ENCODE data around the gene PRCC. TPM values are rescaled to one million over a fixed set of nuclear protein-coding genes. Genes with fewer than 3 reads are reported as not detected.

Gene PRCC
- total RNA-seq, 1 experiment from 2014 or later: 125 TPM

GRCh38 chr1:156742017-156742416, 25.3 kb upstream of the PRCC start:
- POLR2A ChIA-PET (ENCODE audit: low non-redundant PET): no interaction called here
- H3K4me1 ChIP-seq (ENCODE audit: insufficient read depth, low read length, poor library complexity, severe bottlenecking): peaks cover 24% of the 10 kb centered on the region
- CTCF ChIA-PET: no interaction called here
- BruUV-seq (replicated peaks): no TSS peak
- H3K4me3 ChIP-seq (ENCODE audit: low read depth, low read length, poor library complexity, severe bottlenecking): no peak overlapping the region
- TF ChIP-seq CTCF (conservative IDR thresholded peaks at IDR 0.05; ENCODE audit: low read depth, low read length) (no peak), EZH2 (IDR thresholded peaks at IDR 0.05; ENCODE audit: borderline replicate concordance, low read depth, low read length, poor library complexity, severe bottlenecking) (no peak)
- no peaks in the 10 kb centered on the region for H3K9me3 ChIP-seq (ENCODE audit: low read depth, low read length, poor library complexity, severe bottlenecking)
- no peaks in the 10 kb centered on the region for H3K27me3 ChIP-seq (replicated peaks; ENCODE audit: insufficient read depth, low read depth, low read length, poor library complexity)
- no peak for DNase-seq (ENCODE audit: low spot score)
- peak overlapping the region; percentile 1 for H3K27ac ChIP-seq (ENCODE audit: low read depth, low read length, poor library complexity, severe bottlenecking)
- peaks cover 51% of the 10 kb centered on the region for H3K36me3 ChIP-seq (ENCODE audit: insufficient read depth, low read length, poor library complexity, severe bottlenecking)
- intact Hi-C loops (cut with micrococcal nuclease; ENCODE audit: unreplicated experiment): no loop called here

DNA sequence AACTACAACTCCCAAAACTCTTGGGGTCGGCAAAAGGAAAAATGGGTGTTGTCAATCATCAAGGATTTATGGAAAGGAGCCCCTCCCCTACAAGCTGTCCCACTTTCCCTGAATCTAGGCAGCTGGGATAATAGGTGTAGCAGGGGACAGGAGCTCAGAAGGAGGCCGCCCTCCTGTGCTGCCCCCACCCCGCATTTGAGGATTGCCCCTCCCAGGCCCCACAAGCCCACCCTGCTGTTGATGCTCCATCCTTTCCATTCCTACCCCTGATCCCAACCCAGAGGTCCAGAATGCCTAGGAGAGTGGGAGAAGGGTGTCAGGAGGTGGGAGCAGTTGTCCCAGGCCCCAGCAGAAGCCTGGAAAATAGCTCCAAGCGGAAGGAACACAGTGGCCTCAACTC, 24.5 kb upstream of the PRCC start:
- BruUV-seq (replicated peaks): no TSS peak
- Histone ChIP-seq H3K36me3 (ENCODE audit: insufficient read depth, low read length, poor library complexity, severe bottlenecking) (peaks cover 44% of the 10 kb centered on the region), H3K4me1 (ENCODE audit: insufficient read depth, low read length, poor library complexity, severe bottlenecking) (peaks cover 29% of the 10 kb centered on the region), H3K27me3 (replicated peaks; ENCODE audit: insufficient read depth, low read depth, low read length, poor library complexity) (no peaks in the 10 kb centered on the region), H3K4me3 (ENCODE audit: low read depth, low read length, poor library complexity, severe bottlenecking) (no peak overlapping the region), H3K27ac (ENCODE audit: low read depth, low read length, poor library complexity, severe bottlenecking) (no peak overlapping the region), H3K9me3 (ENCODE audit: low read depth, low read length, poor library complexity, severe bottlenecking) (no peaks in the 10 kb centered on the region)
- DNase-seq (ENCODE audit: low spot score): no peak
- ChIA-PET POLR2A (ENCODE audit: low non-redundant PET) (interaction anchor here (0.7 kb wide), 1 partner anchor 12 kb away, joined by 4 read pairs; no protein-coding TSS in a partner anchor), CTCF (no interaction called here)
- intact Hi-C loops (cut with micrococcal nuclease; ENCODE audit: unreplicated experiment): no loop called here
- no peak for TF ChIP-seq EZH2 (IDR thresholded peaks at IDR 0.05; ENCODE audit: borderline replicate concordance, low read depth, low read length, poor library complexity, severe bottlenecking)

- no peaks in the 10 kb centered on the region for H3K9me3 ChIP-seq (ENCODE audit: low read depth, low read length, poor library complexity, severe bottlenecking)
- no peak overlapping the region for H3K27ac ChIP-seq (ENCODE audit: low read depth, low read length, poor library complexity, severe bottlenecking)
- peaks cover 40% of the 10 kb centered on the region for H3K36me3 ChIP-seq (ENCODE audit: insufficient read depth, low read length, poor library complexity, severe bottlenecking)
- TF ChIP-seq CTCF (conservative IDR thresholded peaks at IDR 0.05; ENCODE audit: low read depth, low read length): no peak
- no peak for TF ChIP-seq EZH2 (IDR thresholded peaks at IDR 0.05; ENCODE audit: borderline replicate concordance, low read depth, low read length, poor library complexity, severe bottlenecking)
- no peak for DNase-seq (ENCODE audit: low spot score)
- peaks cover 37% of the 10 kb centered on the region for H3K4me1 ChIP-seq (ENCODE audit: insufficient read depth, low read length, poor library complexity, severe bottlenecking)
- ChIA-PET CTCF (no interaction called here), POLR2A (ENCODE audit: low non-redundant PET) (no interaction called here)
- no peak overlapping the region for H3K4me3 ChIP-seq (ENCODE audit: low read depth, low read length, poor library complexity, severe bottlenecking)
- H3K27me3 ChIP-seq (replicated peaks; ENCODE audit: insufficient read depth, low read depth, low read length, poor library complexity): no peaks in the 10 kb centered on the region
- intact Hi-C loops (cut with micrococcal nuclease; ENCODE audit: unreplicated experiment): no loop called here
- no TSS peak for BruUV-seq (replicated peaks)
Observed at GRCh38 chr1:156743367-156744302, 23.7 kb upstream of the PRCC start.
